ENCODE measurements around the gene PCDHA1. TPM values are rescaled to one million over a fixed set of nuclear protein-coding genes. Genes with fewer than 3 reads are reported as not detected.

Gene PCDHA1
- polyA plus RNA-seq, 4 donors = 0.05 to 0.12 (median 0.07) TPM; not detected in 1

DNA sequence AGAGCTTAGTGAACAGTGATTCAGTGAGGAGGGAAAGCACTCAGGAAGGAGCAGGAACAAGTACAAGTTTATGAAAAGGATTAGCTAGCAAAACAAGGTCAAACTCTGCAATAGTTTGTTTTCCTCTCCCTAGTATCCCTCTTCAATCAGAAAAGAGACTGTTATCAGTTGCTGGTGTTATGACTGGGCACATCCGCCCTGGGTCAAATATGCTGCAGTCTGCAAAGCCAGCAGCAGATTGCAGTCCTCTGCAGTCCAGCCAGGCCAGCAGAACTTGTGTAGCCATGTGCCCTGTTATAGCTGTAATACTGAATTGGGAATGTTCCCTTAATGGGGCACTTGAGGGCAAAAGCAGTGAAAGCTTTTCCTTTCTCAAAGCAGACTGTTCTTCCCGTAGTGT is 192.3 kb downstream of the PCDHA1 start:
- no peak for DNase-seq (ENCODE audit: low read depth in 4 of 4, low spot score in 2 of 4)

DNA sequence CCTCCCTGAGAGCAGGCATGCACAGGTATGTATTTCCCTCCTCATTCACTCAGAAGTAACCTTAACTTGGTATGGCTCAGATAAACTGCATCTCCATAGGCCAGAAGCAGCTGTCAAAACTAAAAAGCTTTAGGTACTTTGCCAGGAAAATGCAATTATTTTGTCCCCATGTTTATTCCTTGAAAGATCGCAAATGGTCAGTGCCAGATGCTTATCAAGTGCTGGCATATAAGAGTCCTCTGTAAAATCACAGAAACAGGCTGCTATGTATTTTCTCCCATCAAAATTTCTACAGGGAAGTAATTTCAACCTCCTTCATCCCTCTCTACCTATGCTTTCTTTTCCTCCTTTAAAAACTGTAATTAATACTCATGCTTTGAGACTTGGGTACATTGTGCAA is 193.0 kb downstream of the PCDHA1 start:
- no peak for DNase-seq (ENCODE audit: low read depth in 4 of 4, low spot score in 2 of 4)

DNA sequence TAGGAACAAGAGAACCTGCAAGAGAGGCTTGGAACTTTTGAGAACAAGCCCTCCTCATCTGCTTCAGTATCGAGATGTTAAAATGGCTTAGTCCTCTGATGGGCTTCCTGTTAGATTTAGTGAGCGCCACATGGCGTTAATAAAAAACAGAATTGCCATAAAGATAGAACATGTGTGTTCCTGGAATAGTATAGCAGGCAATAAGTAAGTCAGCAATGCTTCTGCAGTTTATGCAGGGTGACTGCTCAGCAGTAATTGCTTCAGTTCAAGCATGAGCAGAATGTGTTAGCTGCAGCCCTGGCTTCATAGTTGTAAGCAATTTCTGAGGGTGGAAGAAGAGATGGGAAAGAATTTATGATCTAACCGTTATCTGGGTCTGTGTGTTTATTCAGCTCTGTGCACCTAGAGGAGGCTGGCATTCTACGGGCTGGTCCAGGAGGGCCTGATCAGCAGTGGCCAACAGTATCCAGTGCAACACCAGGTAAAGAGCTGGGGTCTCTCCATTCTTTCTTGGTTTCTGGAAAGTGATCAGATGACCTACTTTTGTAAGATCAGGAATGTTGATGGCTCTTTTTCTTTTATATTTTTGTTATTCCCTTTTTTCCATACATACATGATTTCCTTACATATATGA is 196.3 kb downstream of the PCDHA1 start:
- no peak for DNase-seq (ENCODE audit: low read depth in 4 of 4, low spot score in 2 of 4)

DNA sequence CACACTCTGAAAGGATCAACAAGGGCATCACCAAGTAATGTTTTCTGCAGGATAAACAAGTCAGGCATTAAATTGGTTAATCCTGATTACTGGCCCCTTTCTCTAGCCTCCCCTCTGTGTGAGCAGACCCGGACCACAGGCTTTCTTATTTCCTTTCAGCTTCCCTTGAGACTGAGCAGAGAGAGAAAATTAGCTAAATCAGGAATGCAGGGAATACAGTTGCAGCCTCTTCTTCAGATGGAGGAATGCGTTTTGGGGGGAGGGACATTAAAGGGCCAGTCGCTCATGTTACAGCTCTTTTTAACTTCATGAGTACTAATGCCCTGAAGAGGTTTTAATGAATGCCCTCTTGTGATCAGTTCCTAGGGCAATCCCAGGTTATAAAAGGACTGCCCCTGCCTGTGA is 200.2 kb downstream of the PCDHA1 start:
- no peak for DNase-seq (ENCODE audit: low read depth in 4 of 4, low spot score in 2 of 4)

DNA sequence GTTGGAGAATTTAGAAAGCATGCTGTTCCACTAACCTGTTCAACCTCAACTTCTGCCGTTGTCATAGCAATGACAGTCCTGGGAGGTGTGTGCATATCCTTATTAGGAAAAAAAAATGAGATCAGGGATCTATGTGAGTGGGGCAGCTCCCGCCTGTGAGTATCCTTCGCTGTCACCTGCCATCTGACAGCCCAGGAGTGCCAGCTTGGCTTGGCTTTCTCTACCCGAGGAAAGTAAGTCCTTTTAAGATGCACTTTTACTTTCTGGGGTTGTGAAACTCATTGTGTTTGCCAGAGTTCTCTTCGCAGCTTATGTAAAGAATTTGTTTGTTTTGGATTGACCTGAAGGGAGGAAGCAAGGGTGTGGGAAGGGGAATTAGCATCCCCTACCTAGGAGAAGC is 202.2 kb downstream of the PCDHA1 start:
- no peak for DNase-seq (ENCODE audit: low read depth in 4 of 4, low spot score in 2 of 4)

DNA sequence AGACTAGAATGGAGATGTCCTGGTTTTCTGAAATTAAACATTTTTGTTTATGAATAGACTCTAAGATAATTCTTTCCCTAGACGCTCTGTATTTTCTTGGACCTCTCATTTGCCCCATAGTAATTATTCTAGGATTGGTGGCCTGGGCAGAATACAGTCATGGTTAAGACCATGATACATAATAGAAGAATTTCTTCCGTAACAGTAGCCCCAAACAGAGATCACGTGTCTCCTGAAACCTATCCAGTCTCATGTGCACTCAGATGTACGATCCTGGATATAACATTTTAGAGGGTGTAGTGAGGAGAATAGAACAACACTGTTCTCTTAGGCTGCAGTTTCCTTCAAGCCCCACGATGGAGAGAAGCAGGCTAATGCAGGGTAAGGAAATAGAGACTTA is 202.7 kb downstream of the PCDHA1 start:
- DNase-seq (ENCODE audit: low read depth in 4 of 4, low spot score in 2 of 4) = no peak

DNA sequence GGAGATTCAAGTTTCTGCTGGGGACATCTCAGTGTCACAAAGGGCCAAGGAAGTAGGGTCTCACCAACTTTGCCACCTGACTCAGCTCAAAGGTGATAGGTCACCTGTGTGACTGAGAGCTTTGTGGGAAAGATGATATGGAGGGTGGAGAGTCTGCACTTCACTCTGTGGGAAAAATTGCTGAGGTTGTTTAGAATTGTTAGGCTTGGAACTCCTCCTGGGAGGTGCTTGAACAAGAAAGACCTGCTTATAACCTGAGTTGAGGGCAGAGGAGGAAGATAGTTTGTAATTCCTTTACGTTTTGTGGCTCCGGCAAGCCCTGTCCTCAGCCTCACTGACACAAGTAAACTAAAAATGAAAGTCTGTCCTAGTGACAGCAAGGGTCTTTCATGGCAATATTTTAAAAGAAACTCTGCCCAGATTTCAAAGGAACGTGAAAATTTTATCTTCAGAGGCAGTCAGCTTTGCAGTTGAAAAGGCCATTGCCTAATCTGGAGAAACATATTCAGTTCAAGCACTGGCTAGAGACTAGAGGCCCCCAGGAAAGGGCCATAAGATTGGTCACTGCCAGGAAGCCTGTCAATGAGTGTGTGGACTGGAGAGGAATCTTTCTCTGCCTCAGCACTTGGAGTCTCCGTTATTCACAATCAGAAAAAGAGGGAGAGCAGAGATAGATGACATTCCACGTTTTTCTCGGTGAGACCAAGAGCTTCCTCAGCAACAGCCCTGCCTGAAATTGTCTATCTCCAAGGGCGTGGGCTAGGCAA is 203.5 kb downstream of the PCDHA1 start:
- DNase-seq (ENCODE audit: low read depth in 4 of 4, low spot score in 2 of 4) = no peak

DNA sequence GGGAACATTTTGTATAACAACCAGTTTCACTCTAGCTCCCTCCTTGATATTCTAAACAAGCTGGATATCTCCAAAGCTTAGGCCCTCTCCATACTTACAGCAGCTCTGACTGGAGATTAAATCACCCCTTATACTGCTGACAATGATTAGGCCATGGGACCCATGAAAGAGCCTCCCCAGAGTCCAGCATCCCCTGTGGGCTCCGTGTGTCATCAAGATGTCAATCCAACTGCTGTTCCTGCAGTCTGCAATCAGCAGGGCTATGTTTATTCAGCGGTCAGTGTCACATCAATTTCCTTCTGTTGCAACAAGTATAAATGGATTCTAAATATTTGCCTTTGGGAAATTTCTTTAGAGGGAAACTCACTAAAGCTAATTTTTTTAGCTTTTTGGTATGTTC is 206.9 kb downstream of the PCDHA1 start:
- no peak for DNase-seq (ENCODE audit: low read depth in 4 of 4, low spot score in 2 of 4)

DNA sequence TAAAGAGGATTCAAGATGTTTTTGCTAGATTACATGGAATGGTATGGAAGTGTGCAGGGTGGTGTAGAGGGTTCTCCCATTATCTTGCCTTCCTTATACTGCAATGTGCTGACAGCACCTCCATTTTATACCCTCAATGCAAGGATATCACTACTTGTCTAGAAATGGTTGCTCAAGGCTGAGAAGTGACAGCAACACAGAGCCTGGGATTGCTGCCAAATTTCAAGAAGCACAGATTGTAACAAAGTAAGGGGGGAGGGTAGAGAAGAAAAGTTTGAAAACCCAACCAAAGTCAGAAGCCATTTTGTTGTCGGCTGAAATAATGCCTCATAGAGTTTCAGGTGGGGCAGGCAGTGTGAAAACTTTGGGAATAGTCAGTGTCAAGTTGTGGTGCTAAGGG is 210.1 kb downstream of the PCDHA1 start:
- no peak for DNase-seq (ENCODE audit: low read depth in 4 of 4, low spot score in 2 of 4)

DNA sequence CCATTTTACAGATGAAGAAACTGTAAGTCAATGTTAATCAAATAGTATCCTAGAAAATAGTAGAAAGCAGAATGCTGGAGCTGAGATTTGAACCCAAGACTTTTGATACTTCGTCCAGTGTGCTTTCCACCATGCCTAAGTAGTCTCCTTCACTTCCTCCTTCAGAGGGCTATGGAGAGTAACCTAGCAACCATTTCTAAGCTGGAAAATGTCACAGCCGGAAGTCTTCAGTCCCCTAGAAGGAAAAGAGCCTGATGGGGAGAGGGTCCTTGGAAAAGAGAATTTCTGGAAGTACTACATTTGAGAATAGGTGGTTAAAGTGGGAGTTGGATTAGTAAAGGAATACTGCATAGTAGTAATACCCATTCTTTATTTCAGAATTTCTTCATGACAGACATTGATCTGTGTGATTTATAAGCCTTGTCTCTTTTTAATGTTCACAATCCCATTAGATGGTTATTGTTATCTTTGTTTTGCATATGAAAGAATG is 213.0 kb downstream of the PCDHA1 start:
- DNase-seq (ENCODE audit: low read depth in 4 of 4, low spot score in 2 of 4) = no peak

DNA sequence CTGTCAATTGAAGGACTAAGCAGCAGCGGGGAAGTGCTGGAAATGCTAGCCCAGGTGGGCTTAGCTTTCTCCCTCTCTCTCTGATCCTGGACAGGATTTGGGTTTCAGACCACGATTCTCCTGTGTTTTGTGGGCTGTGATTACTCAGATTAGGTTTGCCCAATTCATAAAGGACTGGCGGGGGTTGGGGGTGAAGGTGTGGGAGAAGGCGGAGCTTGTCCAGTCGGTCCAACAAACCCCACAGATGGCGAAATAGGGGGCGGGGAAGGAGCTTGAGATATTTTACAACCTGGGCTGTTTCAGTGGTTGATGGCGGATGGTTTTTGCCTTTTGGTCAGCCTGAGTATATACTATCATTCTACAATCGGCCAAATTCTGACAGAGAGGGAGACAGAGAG is 215.5 kb downstream of the PCDHA1 start:
- no peak for DNase-seq (ENCODE audit: low read depth in 4 of 4, low spot score in 2 of 4)

DNA sequence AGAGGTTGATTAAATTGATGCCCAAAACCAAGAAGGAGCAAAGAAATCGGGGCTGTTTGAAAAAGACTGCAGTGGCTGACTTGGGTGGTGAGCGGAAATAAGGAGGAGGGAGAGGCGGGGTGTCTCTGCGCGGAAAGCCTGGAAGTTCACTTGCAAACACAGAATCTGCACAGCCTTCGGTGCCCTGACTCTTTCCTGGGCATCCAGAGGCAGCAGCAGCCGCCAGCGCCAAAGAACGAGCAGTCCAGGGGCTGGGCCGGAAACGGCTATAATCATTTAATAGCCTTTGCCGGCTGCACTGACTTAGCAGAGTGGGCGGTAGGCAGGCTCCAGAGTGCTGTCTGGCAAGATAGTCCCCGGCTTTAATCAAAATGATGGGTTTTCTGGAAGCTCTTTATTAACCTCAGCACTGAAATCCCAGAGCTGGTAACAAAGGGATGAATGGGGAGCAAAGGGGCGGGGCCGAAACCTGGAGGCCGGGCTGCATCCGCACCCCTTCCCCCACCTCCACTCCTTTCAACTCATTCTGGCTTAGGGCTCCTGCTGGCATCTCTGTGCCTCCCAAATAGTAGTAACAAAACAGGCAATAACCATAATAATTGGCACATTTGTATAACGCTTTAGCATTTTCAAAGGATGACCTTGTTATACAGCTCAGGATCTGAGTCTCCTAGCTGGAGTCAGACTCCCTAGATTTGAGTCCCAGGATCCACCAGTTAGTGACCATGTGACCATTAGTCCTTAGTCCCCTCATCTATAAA is 216.1 kb downstream of the PCDHA1 start:
- no peak for DNase-seq (ENCODE audit: low read depth in 4 of 4, low spot score in 2 of 4)

DNA sequence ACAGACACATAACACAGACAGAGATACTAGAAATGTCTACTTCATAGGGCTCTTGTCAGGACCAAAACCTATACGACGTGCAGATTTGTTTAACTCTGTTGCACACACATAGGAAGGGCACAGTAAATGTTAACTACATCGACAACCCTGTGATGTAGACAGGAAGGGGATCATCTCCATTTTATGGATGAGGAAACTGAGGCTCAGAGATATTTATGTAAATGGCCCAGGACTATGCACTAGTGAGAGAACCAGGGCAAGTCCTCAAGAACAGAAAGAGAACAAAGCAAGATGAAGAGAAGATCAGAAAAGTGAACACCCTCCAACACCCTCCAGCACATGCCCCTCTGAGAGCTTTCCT is 216.6 kb downstream of the PCDHA1 start:
- no peak for DNase-seq (ENCODE audit: low read depth in 4 of 4, low spot score in 2 of 4)

DNA sequence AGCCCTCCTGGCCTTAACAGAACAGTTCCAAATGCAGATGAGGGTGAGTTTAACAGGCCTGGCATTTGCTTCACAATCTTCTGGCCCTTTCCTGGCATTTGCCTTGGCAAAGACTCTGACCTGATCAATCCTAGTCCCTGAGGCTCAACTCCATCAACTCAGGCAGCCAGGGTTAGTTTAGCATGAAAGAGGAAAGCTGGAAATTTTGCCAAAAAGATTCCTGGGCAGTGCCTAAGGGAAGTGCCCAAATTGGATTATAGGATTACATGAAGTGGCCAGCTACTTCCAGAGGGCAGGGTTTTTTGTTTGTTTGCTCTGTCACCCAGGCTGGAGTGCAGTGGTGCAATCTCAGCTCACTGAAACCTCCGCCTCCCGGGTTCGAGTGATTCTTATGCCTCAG is 217.1 kb downstream of the PCDHA1 start:
- DNase-seq (ENCODE audit: low read depth in 4 of 4, low spot score in 2 of 4) = no peak

DNA sequence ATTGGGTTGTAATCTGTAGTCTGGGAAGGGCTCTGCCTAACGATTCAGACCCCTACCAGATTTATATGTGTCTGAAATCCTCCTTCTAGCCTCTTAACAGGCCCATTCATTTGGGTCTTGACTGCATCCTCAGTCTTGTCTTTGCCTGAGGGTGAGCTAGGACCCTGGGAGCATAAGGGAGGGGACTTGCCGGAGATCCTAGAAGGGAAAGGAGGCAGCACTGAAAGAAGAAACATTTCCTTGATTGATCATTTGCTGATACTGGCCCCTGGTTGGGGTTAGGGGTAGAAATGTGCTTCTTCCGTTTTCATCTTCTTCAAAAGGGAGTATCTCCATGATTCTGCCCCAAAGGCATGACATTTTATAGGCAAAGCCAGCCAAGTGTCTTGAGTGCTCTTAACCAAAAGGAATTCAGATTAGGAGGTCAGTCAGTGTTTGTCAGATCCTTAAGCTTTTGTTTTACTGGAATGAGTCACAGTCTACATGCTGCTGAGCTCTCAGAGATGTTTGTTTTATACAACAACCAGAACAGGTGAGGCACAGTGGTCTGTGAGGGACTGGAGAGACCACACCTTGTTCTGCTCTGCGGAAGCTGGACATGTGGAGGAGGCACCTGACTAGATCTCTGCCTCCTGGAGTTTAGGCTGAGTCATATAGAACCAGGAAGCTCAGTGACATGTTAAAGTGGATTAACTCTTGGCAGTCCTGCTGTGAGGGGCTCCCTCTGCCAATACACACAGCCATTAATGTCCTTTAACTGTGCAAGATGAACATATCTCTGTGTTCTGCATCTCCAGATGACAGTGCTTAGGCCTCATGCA is 218.1 kb downstream of the PCDHA1 start:
- no peak for DNase-seq (ENCODE audit: low read depth in 4 of 4, low spot score in 2 of 4)

DNA sequence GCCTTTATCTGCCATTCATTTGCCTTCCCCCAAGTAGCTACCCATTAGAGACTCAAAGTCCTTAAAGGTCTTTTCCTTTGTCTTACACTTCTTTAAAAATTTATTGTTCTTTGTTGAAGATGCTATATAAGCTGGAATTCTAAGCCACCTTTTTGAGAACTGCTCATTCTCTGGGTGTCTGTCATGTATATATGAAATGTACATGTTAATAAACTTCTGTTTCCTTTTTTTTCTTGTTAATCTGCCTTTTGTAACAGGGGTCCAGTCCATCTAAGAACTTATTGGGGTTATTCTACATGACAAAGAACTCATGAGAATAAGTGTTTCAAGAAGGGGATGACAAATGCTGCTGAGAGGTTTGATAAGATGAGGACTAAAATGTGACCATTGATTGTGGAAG is 221.9 kb downstream of the PCDHA1 start:
- DNase-seq (ENCODE audit: low read depth in 4 of 4, low spot score in 2 of 4) = no peak

DNA sequence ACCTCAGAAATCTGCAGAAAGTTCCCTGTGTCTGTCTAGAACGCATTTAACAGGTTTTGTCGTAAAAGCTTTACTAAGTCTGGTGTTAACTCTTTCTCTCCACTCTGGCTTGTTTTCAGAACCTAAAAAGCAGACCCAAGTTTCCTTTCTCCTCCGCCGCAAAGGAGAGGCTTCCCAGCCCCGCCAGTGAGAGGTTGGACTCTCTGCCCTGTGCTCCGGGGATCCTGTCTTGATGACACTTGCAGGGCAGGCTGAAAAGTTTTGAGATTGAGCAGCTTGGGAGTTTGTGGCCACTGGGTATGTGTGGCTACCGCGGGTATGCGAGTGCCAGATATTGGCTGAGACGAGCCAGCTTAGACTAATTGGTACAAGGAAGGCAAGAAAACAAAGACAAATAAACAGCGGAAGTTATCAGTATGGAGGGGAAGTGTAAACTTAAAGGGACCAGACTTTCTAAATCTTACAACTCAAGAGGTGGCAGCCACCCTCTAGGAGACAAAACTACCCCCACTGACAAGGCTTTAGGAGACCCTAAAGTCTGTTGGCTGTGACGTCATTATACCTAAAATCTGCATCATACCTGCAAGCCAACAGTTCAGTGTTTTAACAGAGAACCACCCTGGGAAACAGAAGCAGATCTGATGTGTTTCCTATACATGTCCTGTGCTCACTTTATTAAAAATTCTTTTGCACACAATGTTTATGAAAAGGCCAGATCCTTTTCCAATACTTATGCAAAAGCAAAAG is 224.3 kb downstream of the PCDHA1 start:
- DNase-seq (ENCODE audit: low read depth in 4 of 4, low spot score in 2 of 4) = no peak

DNA sequence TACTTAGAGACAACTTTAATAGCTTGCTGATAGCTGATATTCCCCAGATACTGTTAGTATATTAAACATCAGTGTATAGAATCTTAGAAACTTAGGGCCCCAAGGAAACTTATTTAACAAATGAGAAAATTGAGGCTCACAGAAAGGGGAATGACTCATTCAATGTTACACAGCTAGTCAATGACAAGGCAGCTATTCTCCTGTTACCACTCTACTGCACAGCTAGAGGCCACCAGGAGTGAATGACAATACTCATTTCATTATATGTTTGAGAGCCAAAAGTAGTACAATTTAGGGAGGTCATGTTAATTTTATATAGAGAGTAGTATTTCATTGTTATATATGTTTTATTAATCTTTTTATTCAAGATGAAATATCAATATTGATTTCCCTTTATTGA is 232.0 kb downstream of the PCDHA1 start:
- no peak for DNase-seq (ENCODE audit: low read depth in 4 of 4, low spot score in 2 of 4)

DNA sequence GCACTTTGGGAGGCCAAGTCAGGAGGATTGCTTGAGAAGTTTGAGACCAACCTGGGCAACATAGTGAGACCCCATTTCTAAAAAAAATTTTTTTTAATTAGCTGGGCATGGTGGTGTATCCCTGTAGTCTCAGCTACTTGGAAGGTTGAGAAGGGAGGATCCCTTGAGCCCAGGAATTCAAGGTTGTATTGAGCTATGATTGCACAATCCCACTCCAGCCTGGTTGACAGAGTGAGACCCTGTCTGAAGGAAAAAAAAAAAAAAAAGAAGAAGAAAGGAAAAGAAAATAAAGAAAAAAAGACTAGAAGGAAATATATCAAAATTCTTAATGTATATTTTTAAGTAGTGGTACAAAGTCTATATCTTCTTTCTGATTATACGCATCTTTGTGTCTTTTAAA is 236.4 kb downstream of the PCDHA1 start:
- DNase-seq (ENCODE audit: low read depth in 4 of 4, low spot score in 2 of 4) = no peak

DNA sequence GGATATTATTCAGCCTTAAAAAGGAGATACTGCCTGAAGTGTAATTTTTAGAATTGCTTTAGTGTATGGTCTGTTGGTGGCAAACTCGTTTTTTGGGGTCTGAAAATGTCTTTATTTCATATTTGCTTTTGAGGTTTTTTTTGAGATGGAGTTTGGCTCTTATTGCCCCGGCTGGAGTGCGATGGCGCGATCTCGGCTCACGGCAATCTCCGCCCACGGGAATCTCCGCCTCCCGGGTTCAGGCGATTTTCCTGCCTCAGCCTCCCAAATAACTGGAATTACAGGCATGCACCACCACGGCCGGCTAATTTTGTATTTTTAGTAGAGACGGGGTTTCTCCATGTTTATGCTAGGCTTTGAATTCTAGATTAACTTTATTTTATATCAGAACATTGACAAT is 245.1 kb downstream of the PCDHA1 start:
- DNase-seq (ENCODE audit: low read depth in 4 of 4, low spot score in 2 of 4) = no peak

Data from left renal cortex interstitium (tissue), 4 donors.